Activated CD8-positive, alpha-beta memory T cell treated with anti-CD3 and anti-CD28 coated beads, Interleukin-2, amount 10 ng/mL, durations not matched to agents 7 days and 5 days (primary cell): ENCODE data around the gene PTBP2. TPM values are rescaled to one million over a fixed set of nuclear protein-coding genes. Genes with fewer than 3 reads are reported as not detected.

Experiments used
- ATAC-seq: fragments of 150-1000 bp; cut with Tn5 transposase; one replicate; pipeline ENCODE4 v1.10.0; 2021; ENCODE audit warnings: moderate library complexity
- CTCF ChIA-PET: fragments of 350-600 bp; sonication (Branson Sonifier 250); formaldehyde crosslinking; loops from one replicate; lab custom pipeline; 2021; ENCODE audit warnings: antibody characterized with exemption; lab: Charles Lee
- DNase-seq: peaks from one replicate; pipeline ENCODE4 v3.0.0-alpha.2; 2020
- H3K27ac Mint-ChIP-seq: one replicate; pipeline ENCODE4 v1.8.0; 2021; ENCODE audit warnings: mild to moderate bottlenecking, mixed read lengths
- H3K27me3 Mint-ChIP-seq: one replicate; pipeline ENCODE4 v1.8.0; 2021; ENCODE audit warnings: mixed read lengths
- H3K36me3 Mint-ChIP-seq: one replicate; pipeline ENCODE4 v1.8.0; 2021; ENCODE audit warnings: mild to moderate bottlenecking, mixed read lengths
- H3K4me1 Mint-ChIP-seq: one replicate; pipeline ENCODE4 v1.8.0; 2021; ENCODE audit warnings: mixed read lengths
- H3K4me3 Mint-ChIP-seq: one replicate; pipeline ENCODE4 v1.8.0; 2021; ENCODE audit warnings: mild to moderate bottlenecking, moderate library complexity, mixed read lengths
- H3K9me3 Mint-ChIP-seq: one replicate; pipeline ENCODE4 v1.8.0; 2022; ENCODE audit warnings: low read depth, mixed read lengths
- total RNA-seq, 2 experiments: library from RNA; stranded (reverse); gene quantifications; one replicate each; pipeline ENCODE4 v1.2.3, GENCODE V29; 2021

The PTBP2 gene
- total RNA-seq, 2 experiments from 2014 or later = 10.7 to 13.3 TPM

GRCh38 chr1:96714881-96715280 is 6.7 kb upstream of the PTBP2 start:
- ATAC-seq (no peak), DNase-seq (no peak)
- H3K36me3 Mint-ChIP-seq = no peaks in the 10 kb centered on the region
- no peaks in the 10 kb centered on the region for H3K4me1 Mint-ChIP-seq
- no peak overlapping the region for H3K27ac Mint-ChIP-seq
- H3K27me3 Mint-ChIP-seq = peaks cover 11% of the 10 kb centered on the region
- H3K4me3 Mint-ChIP-seq = no peak overlapping the region
- CTCF ChIA-PET = no interaction called here
- peaks cover 2% of the 10 kb centered on the region for H3K9me3 Mint-ChIP-seq

DNA sequence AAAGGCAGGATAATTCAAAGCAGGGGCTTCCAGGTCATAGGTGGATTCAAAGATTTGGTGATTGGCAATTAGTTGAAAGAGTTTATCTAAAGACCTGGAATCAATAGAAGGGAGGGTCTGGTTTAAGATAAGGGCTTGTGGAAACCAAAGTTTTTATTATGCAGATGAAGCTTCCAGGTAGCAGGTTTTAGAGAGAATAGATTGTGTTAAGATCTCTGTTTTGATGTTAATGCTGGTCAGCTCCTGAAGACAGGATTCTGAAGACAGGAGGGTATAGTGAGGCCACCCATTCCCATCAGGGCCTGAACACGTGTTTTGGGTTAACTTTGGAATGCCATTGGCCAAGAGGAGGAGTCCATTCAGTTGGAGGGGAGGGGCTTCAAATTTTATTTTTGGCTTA is 6.1 kb upstream of the PTBP2 start:
- H3K9me3 Mint-ChIP-seq = peaks cover 2% of the 10 kb centered on the region
- H3K27ac Mint-ChIP-seq = no peak overlapping the region
- ATAC-seq (no peak), DNase-seq (no peak)
- H3K27me3 Mint-ChIP-seq = peaks cover 11% of the 10 kb centered on the region
- no peak overlapping the region for H3K4me3 Mint-ChIP-seq
- CTCF ChIA-PET = no interaction called here
- H3K36me3 Mint-ChIP-seq = no peaks in the 10 kb centered on the region
- H3K4me1 Mint-ChIP-seq = no peaks in the 10 kb centered on the region

GRCh38 chr1:96721053-96721415 is 550 bp upstream of the PTBP2 start:
- H3K9me3 Mint-ChIP-seq = no peaks in the 10 kb centered on the region

GRCh38 chr1:96722161-96722922 is 758 bp downstream of the PTBP2 start:
- H3K27ac Mint-ChIP-seq = peak overlapping the region; percentile 87
- CTCF ChIA-PET = no interaction called here
- H3K4me1 Mint-ChIP-seq = peaks cover 25% of the 10 kb centered on the region
- peak; percentile 72 for DNase-seq
- peak; percentile 71 for ATAC-seq
- peaks cover 27% of the 10 kb centered on the region for H3K36me3 Mint-ChIP-seq
- no peaks in the 10 kb centered on the region for H3K9me3 Mint-ChIP-seq
- peak overlapping the region; percentile 87 for H3K4me3 Mint-ChIP-seq
- H3K27me3 Mint-ChIP-seq = no peaks in the 10 kb centered on the region

More at GRCh38 chr1:96721053-96721415, 550 bp upstream of the PTBP2 start:
- CTCF ChIA-PET = no interaction called here
- H3K4me3 Mint-ChIP-seq = peak overlapping the region; percentile 87
- peak overlapping the region; percentile 85 for H3K27ac Mint-ChIP-seq
- ATAC-seq = no peak
- no peaks in the 10 kb centered on the region for H3K27me3 Mint-ChIP-seq
- peaks cover 16% of the 10 kb centered on the region for H3K36me3 Mint-ChIP-seq
- DNase-seq = no peak
- H3K4me1 Mint-ChIP-seq = peaks cover 23% of the 10 kb centered on the region

GRCh38 chr1:96722958-96723357 is 1.4 kb downstream of the PTBP2 start:
- Mint-ChIP-seq H3K9me3 (no peaks in the 10 kb centered on the region), H3K36me3 (peaks cover 31% of the 10 kb centered on the region), H3K27me3 (no peaks in the 10 kb centered on the region), H3K4me3 (peak overlapping the region; percentile 87), H3K27ac (peak overlapping the region; percentile 87), H3K4me1 (peaks cover 27% of the 10 kb centered on the region)
- DNase-seq (no peak), ATAC-seq (no peak)
- CTCF ChIA-PET = no interaction called here

GRCh38 chr1:96723377-96723776 is 1.8 kb downstream of the PTBP2 start:
- no peak for DNase-seq
- peaks cover 35% of the 10 kb centered on the region for H3K36me3 Mint-ChIP-seq
- peak overlapping the region; percentile 87 for H3K4me3 Mint-ChIP-seq
- no peaks in the 10 kb centered on the region for H3K9me3 Mint-ChIP-seq
- no peaks in the 10 kb centered on the region for H3K27me3 Mint-ChIP-seq
- CTCF ChIA-PET = no interaction called here
- no peak overlapping the region for H3K27ac Mint-ChIP-seq
- ATAC-seq = no peak
- H3K4me1 Mint-ChIP-seq = peaks cover 27% of the 10 kb centered on the region

GRCh38 chr1:96723936-96724335 is 2.4 kb downstream of the PTBP2 start:
- H3K27ac Mint-ChIP-seq = no peak overlapping the region
- no peaks in the 10 kb centered on the region for H3K27me3 Mint-ChIP-seq
- CTCF ChIA-PET = no interaction called here
- peaks cover 38% of the 10 kb centered on the region for H3K36me3 Mint-ChIP-seq
- H3K4me1 Mint-ChIP-seq = peaks cover 27% of the 10 kb centered on the region
- no peak for ATAC-seq
- H3K4me3 Mint-ChIP-seq = no peak overlapping the region
- H3K9me3 Mint-ChIP-seq = no peaks in the 10 kb centered on the region
- DNase-seq = no peak

DNA sequence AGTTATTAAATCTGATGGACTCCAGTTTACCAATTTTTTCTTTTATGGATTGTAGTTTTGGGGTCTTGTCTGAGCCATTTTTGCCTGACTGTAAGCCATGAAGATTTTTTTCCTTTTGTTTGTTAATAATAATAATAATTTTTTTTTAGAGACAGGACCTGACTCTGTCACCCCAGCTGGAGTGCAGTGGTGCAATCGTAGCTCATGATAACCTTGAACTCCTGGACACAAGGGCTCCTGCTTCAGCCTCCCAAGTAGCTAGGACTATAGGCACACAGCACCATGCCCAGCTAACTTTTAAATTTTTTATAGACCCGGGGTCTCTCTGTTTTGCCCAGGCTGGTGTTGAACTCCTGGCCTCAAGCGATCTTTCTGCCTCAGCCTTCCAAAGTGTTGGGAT is 6.3 kb downstream of the PTBP2 start:
- Mint-ChIP-seq H3K9me3 (peaks cover 4% of the 10 kb centered on the region), H3K27ac (no peak overlapping the region), H3K4me3 (no peak overlapping the region), H3K4me1 (peaks cover 22% of the 10 kb centered on the region), H3K27me3 (no peaks in the 10 kb centered on the region), H3K36me3 (peaks cover 63% of the 10 kb centered on the region)
- no peak for ATAC-seq
- CTCF ChIA-PET = no interaction called here
- no peak for DNase-seq

DNA sequence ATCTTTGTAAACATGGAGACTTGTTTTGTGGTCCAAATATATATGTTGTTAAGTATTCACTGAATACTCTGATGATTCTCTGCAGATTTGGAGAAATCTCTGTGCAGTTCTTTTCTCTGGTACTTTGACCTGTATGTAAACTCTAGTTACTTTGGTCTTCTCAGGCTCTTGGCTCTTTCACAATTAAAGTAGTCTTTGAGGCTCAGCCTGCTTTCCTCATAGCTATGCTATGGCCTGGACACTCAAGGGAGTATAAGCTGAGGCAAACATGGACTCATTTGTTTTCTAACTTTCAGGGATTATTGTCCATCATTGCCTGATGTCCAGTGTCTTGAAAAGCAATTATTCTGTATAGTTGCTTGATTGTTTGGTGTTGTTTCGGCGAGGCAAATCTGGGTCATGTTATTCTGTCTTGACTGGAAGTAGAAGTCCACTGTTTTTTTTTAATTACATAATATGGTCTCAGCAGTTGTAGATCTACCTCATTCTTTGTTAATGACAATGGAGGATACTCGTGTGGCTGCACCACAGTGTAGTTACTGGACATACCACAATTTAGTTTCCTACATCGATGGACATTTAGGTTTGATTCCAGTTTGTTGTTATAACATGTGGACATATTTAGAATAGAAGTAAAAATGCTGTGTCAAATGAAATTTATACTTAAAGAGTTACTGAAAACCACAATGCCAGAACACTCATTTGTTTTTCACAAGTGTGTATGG is 9.2 kb downstream of the PTBP2 start:
- CTCF ChIA-PET = no interaction called here
- H3K27ac Mint-ChIP-seq = no peak overlapping the region
- ATAC-seq = no peak

GRCh38 chr1:96741335-96741734 is 19.8 kb downstream of the PTBP2 start:
- no peaks in the 10 kb centered on the region for H3K27me3 Mint-ChIP-seq
- no peaks in the 10 kb centered on the region for H3K9me3 Mint-ChIP-seq
- CTCF ChIA-PET = interaction anchor here (0.6 kb wide), 1 partner anchor 60 kb away, joined by 6 read pairs; no protein-coding TSS in a partner anchor
- peaks cover 51% of the 10 kb centered on the region for H3K36me3 Mint-ChIP-seq
- ATAC-seq (no peak), DNase-seq (no peak)
- no peak overlapping the region for H3K4me3 Mint-ChIP-seq
- H3K27ac Mint-ChIP-seq = no peak overlapping the region
- H3K4me1 Mint-ChIP-seq = no peaks in the 10 kb centered on the region

More for the DNA sequence above, 9.2 kb downstream of the PTBP2 start:
- no peak for DNase-seq
- no peaks in the 10 kb centered on the region for H3K27me3 Mint-ChIP-seq
- H3K4me3 Mint-ChIP-seq = no peak overlapping the region
- peaks cover 74% of the 10 kb centered on the region for H3K36me3 Mint-ChIP-seq
- H3K4me1 Mint-ChIP-seq = peaks cover 8% of the 10 kb centered on the region
- H3K9me3 Mint-ChIP-seq = peaks cover 11% of the 10 kb centered on the region

DNA sequence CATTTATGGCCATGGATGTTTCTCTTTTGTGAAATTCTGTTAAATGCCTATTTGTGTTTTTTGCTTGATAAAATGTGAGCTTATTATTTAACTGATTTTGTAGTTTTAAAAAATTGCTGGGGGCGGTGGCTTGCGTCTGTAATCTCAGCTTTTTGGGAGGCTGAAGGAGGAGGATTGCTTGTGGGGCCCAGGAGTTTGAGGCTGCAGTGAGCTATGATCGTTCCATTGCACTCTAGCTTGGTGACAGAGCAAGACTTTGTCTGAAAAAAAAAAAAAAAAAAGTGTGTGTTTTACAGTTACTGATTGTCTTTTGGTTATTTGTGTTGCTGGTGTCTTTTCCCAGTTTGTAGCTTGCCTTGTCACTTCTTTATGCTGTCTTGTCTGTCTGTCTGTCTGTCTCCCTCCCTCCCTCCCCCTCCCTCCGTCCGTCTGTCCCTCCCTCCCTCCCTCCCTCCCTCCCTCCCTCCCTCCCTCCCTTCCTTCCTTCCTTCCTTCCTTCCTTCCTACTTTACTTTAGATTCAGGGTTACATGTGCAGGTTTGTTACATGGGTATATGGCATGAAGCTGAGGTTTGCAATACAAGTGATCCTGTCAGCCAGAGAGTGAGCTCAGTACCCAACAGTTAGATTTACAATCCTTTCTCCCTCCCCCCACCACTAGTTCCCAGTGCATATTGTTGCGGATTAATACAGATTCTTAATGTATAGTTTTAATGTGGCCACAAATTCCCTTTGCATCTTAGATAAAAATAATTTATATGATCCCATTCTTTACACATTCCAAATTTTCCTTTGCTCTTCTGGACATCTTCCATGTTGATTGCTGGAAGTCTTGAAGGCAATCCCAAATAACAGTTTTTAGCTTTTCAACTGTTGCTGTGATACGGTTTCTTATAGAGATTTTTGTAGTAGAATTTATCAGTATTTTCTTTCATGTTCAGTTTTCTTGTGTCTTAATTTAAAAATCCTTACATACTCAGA is 25.1 kb downstream of the PTBP2 start:
- no peak overlapping the region for H3K27ac Mint-ChIP-seq
- peaks cover 6% of the 10 kb centered on the region for H3K4me1 Mint-ChIP-seq
- H3K9me3 Mint-ChIP-seq = no peaks in the 10 kb centered on the region
- H3K4me3 Mint-ChIP-seq = no peak overlapping the region
- ATAC-seq (no peak), DNase-seq (no peak)
- CTCF ChIA-PET = interaction anchor here (0.7 kb wide), 1 partner anchor 32 kb away, joined by 4 read pairs; no protein-coding TSS in a partner anchor
- peaks cover 36% of the 10 kb centered on the region for H3K36me3 Mint-ChIP-seq
- H3K27me3 Mint-ChIP-seq = no peaks in the 10 kb centered on the region

DNA sequence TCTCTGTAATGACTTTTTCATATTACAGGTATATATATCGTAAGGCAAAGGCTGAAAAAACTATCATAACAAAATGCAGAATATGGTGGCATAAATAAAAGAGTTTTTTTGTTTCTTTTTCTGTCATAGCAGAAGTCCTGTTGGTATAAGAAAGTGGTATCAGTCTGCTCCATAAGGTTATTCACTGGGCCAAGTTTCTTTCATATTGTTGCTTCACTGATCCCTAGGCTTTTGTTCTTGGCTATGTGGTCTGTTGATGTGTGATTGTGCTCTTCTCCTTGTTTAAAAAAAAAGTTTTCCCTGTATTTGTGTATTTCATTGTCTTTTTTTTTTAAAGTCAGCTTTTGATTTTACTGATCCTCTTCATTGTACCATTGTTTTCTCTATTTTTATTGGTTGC is 26.0 kb downstream of the PTBP2 start:
- DNase-seq (no peak), ATAC-seq (no peak)
- Mint-ChIP-seq H3K27ac (no peak overlapping the region), H3K4me3 (no peak overlapping the region), H3K36me3 (peaks cover 39% of the 10 kb centered on the region), H3K27me3 (no peaks in the 10 kb centered on the region), H3K4me1 (peaks cover 6% of the 10 kb centered on the region), H3K9me3 (no peaks in the 10 kb centered on the region)
- CTCF ChIA-PET = no interaction called here

DNA sequence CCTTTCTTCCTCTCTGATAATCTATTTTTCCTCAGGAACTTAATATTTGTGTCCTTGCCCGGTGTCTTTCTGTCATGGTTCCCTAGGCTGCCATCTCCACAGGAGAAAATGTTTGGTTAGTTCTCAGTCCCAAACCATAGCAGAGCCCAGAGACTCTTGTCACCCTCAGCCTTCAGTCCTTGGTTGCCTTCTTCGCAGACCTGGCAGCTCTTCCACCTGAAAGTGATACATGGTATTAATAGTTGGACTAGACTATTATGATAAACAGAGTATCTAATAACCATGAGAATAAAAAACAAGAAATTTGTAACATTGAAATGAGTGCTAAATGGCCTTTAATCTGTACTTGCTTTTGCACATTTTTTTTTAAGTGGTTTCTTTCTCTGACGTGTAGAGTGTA is 26.5 kb downstream of the PTBP2 start:
- ATAC-seq (no peak), DNase-seq (no peak)
- Mint-ChIP-seq H3K4me3 (no peak overlapping the region), H3K36me3 (peaks cover 42% of the 10 kb centered on the region), H3K9me3 (no peaks in the 10 kb centered on the region), H3K27me3 (no peaks in the 10 kb centered on the region), H3K4me1 (peaks cover 6% of the 10 kb centered on the region), H3K27ac (no peak overlapping the region)
- CTCF ChIA-PET = no interaction called here
